ENCODE measurements around the gene TBX2. TPM values are rescaled to one million over a fixed set of nuclear protein-coding genes. Genes with fewer than 3 reads are reported as not detected.

The TBX2 gene
- total RNA-seq, 1 donor from 2014 or later, result 0.47 TPM

DNA sequence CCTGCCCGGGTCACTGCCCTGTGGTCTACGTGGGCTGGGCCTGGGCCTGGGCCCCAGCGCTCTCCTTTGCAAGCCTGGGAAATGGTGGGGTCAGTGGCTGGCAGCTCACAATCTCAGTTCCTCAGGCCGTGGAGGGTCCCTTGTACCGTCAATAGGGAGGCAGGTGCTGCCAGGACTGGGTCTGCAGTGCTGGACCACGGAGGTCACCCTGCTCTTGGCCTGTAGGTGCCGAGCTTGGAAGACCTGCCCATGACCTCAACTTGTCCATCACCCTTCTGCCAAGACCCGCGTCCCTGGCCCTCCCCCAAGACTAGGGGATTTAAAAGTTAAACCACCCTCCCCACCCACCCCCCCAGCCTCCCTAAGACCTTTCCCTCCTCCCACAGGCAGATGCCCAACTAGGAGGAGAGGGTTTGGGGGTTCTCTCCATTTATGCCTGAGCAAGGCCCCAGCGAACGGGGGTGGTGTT, 2.5 kb downstream of the TBX2 start:
- no peak for DNase-seq

DNA sequence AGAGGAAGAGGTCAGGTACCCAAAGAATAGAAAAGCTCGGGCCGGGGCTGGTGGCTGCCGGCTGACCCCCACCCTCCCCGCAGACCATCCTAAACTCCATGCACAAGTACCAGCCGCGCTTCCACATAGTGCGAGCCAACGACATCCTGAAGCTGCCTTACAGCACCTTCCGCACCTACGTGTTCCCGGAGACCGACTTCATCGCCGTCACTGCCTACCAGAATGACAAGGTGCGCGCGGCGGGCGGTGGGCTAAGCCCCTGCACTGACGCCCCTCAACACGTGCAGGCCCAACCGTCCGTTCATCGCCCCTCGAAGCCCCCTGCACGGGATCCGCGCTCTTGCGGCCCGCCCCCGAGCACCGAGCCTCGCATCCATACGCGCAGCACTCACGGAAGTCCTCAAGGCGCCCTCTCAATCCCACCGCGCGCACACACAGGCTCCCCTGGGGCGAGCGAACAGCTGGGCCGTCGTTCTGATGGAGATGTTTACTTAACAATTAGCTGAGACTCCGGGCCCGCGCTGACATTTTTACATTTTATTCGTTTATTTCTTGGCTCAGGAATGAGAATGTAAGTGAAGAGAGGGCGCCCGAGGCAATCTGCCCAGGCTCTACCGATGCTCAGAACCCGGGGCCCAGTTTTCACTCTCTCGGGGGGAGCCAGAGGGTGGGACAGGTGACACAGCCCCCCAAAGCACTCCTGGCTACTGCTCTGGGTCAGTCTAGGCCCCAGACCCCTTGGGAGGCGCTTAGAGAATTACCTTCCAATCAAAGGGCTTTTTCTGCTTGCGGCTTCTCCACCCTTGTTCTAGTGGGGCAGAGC, 3.5 kb downstream of the TBX2 start:
- DNase-seq, result no peak

DNA sequence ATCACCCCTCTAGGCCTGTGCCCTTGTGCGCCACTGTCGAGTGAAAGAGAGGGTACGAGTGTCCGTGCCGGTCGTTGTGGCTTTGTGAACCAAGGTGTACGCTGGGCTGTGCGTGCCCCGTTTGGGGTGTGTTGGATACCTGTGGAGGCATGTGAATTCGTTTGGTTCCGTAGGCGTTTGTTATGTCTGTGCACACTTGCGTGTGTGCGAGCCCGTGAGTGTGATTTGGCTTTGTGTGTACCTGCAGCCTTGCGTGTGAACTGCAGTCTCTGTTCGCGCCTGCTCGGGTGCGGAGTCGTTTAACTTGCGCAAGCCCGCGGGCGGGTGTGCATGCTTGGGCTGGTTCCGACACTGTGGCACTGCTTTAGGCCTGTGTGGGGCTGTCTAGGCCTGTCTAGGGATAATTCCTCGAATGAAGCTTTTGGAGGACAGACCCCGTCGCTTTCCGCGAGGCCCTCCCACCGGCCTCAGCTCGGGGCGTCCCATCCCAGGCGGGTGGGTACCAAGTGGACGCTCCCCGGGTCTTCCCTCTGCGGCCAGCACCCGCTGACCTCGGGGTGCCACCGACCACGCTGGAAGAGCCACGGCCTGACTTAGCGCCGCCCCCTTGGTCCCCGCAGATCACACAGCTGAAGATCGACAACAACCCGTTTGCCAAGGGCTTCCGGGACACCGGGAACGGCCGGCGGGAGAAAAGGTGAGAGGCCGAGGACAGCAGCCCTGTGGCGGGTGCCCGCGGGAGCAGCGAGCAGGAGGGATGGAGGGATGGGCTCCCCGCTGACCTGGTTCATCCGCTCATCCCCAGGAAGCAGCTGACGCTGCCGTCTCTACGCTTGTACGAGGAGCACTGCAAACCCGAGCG, 4.4 kb downstream of the TBX2 start:
- DNase-seq, result no peak

DNA sequence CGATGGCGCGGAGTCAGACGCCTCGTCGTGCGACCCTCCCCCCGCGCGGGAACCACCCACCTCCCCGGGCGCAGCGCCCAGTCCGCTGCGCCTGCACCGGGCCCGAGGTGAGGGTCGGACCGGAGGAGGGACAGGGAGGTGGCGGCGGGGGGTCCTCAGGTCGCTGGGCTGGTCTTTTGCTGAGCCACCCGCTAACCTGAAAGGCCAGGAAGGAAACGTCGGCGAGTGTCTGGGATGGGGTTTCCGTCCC, 4.9 kb downstream of the TBX2 start:
- no peak for DNase-seq

DNA sequence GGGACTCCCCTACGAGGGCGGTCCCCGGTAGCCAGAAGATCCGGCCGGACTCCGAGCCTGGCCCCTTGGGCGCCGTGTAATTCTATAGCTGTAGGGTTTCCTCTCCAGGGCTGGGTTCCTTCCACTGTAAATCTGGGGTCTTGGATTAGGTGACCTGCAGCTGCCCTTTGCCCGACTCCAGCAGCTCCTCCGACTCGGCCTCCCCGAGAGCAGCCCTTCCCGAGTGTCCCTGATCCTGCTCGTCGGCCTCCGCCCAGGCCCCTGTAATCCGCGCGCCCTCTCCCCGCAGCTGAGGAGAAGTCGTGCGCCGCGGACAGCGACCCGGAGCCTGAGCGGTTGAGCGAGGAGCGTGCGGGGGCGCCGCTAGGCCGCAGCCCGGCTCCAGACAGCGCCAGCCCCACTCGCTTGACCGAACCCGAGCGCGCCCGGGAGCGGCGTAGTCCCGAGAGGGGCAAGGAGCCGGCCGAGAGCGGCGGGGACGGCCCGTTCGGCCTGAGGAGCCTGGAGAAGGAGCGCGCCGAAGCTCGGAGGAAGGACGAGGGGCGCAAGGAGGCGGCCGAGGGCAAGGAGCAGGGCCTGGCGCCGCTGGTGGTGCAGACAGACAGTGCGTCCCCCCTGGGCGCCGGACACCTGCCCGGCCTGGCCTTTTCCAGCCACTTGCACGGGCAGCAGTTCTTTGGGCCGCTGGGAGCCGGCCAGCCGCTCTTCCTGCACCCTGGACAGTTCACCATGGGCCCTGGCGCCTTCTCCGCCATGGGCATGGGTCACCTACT, 5.5 kb downstream of the TBX2 start:
- DNase-seq, result no peak

DNA sequence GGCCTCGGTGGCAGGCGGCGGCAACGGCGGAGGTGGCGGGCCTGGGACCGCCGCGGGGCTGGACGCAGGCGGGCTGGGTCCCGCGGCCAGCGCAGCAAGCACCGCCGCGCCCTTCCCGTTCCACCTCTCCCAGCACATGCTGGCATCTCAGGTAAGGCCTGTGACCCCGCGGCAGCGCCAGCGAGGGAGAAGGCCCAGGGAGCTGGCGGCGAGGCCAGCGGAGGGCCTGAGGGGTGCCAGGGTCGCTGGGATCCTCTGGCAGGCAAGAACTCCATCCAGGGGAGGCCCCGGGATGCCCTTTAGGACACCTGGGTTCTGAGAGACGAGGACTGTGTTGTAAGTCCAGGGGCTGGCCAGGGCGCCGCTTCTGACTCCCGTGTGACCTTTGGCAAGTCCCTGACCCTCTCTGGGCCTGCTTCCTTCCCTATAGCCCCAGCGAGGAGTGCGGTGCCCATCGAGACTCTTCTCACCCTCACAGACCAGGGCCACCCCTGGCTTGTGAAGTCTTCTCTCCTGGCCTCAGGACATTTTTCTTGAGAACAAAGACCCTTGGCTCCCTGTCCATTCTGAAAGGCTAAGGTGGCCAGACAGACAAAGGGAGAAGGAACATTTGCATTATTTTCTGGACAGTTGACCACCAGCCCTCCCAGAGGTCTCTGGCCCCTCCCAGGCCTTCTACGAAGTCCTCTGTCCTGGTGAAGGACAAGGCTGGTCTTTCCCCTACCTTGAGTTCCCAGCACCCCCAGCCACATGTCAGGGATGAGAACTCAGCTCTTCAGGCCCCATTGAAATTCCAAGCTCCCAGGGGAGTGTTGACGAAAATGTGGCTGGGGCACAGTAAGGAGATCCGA, 6.3 kb downstream of the TBX2 start:
- DNase-seq, result no peak

DNA sequence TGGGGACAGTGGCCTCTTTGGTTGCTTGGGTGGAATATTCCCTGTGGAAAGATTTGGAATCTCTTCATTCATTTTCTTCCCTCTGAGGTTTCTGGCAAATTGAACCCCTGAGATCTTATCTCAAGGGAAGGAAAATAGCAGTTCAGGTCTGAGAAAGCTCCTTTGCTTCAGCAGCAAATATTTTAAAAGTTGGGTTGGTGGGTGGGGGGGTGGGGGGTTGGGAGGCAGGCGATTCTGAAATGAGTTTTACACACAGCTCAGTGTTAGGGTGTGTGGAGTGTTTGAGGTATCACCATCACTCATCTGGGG, 6.8 kb downstream of the TBX2 start:
- no peak for DNase-seq

DNA sequence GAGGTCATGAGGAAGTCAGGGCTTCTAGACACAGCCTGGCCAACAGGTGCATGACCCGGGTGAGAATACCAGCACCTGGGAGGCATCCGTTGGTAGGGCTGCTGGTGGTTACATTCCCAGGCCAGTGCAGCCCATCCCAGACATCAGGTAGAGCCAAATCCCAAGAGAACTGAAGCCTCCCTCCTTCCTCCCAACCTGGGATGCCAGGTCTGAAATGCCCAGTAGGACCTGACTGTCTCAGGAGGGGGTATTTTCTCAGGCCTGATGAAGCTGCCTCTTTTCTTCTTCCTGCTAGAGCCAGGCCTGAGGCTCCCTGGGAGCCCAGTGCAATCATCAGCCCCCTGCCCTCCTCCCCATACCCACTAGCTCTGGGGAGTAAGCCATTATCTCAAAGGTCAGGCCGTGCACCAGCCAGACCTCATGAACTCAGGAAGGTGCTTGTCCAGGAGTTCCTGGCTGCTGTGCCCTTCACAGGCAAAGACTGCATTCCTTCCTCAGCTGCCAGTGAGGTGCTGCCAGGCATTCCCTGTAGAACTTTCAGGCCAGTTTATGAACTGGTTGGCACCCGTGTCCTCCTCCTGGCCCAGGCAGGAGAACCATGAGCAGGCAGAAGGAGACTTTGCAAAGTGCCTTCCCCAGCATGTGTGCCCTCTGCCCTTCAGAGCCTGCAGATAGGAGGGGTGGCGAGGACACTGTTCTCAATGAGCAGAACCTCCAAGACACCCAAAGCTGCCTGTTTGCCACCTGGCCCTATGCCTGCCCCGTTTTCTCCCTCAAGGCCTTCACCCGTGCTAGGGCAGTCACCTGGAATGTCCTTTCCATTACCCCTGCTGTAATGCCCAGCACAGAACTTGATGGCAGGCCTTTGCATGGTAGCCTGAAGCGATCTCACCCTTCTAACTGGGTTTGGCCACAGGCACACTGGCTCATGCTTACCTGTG, 7.6 kb downstream of the TBX2 start:
- no peak for DNase-seq

DNA sequence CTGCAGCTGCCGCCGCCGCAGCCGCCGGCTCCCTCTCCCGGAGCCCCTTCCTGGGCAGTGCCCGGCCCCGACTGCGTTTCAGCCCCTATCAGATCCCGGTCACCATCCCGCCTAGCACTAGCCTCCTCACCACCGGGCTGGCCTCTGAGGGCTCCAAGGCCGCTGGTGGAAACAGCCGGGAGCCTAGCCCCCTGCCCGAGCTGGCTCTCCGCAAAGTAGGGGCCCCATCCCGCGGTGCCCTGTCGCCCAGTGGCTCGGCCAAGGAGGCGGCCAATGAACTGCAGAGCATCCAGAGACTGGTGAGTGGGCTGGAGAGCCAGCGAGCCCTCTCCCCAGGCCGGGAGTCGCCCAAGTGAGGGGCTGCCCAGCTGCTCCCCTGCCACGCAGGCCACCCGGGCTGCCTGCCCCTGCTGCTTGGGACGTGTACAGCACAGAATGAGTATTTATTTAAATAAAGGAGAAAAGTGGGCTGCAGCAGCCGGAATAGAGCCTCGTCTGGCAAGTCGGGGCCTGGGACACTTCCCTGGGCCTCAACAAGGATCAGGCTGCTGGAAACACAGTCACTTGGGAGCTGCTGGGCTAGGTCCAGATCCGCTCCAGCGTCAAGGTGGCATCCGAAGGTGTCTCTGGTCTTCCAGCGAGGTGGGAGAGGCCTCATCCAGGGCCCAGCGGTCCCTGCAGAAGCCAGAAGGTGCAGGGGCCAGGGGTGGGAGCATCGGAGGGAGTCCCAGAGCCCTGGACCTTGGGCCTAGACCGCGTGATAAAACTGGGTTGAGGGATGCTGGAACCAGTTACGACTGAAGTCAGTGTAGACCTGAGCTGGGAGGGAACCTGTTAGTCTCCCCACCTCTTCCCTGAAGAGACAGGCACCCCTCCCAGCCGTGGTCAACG, 8.8 kb downstream of the TBX2 start:
- no peak for DNase-seq

DNA sequence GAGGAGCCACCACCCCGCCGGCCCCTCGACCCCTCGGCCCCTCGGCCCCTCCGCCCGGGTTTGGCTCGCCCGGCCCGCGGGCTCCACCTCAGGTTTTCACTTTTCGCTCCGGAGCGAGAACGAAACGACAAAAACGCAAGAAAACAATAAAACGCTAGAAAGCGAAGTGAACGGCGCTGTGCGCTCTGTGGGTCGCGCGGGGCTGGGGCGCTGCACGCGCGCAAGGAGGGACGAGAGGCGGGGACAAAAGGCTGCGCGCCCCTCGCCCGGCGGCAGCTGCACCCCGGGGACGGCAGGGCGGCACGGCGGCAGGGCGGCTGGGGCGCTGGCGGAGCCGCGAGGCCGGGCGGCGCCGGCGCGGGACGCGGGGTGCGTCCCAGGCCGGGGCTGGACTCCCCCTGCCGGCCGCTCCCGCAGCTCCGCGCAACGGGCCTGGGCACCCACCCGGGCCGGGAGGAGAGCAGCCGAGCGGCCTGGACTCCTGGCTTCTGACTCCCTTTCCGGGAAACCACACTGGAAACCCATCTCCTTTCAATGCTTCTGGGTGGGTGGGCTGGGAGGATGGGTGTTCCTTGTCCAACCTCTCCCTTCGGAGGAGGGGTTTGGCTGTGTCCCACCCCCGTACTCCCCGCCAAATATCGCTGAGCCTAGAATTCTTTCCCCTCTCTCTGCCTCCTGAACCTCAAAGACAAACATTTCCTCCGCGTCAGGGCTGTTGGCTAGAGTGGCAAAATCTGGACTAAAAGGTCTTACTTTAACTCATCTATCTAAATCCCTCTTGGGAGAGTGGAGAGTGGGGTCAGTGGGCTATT, 9.9 kb downstream of the TBX2 start:
- no peak for DNase-seq

DNA sequence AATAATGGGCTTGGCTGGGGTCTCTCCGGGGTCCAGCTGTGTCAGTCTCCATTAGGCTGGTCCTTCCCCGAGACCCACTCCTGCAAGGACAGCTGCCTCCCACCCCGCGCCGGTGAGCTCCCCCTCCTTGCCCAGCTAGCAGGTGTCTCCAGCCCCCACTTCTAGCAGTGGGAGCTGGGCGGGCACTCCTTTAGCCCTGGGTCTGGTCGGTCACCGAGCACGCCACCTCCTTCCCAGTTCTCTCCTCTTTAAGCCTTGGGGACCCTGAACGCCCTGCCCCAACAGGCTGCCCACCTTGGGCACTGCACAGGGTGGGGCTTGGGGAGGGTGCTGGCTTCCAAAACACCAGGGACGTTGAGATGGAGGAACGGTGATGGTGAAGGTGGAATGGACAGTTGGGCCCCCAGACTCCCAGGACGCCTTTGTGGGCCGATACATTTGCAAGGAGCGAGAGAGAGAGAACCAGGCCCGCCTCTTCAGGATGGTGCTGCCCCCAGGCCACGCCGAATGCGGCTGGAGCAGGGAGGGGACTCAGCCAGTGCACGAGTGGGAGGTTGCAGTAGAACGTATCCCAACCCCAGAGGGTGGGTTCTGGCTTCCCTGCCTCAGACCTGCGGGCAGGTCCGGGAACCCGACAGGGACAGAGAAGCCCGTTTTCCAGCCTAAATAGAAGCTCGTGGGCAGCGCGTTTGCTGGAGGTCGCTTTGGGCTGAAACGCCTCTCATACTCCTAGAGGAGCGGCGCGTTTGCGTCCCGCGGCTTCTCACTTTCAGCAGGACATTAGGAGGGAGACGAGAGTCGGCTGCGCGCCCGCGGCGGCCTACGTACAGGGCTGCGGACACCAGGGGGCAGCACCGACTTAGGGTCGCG, 10.7 kb downstream of the TBX2 start:
- DNase-seq, result no peak

DNA sequence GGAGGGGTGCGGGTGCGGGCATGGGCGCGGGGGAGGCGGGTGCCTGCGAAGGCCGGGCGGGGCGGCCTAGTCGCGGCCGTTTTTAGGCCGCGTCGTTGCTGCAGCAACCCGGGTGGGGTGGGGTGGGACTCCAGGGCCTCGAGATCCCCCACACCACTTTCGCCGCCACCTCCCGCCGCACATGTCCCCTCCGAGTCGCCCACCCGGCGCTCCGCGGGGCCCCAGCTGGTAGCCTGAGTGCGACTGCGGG, 11.3 kb downstream of the TBX2 start:
- no peak for DNase-seq

DNA sequence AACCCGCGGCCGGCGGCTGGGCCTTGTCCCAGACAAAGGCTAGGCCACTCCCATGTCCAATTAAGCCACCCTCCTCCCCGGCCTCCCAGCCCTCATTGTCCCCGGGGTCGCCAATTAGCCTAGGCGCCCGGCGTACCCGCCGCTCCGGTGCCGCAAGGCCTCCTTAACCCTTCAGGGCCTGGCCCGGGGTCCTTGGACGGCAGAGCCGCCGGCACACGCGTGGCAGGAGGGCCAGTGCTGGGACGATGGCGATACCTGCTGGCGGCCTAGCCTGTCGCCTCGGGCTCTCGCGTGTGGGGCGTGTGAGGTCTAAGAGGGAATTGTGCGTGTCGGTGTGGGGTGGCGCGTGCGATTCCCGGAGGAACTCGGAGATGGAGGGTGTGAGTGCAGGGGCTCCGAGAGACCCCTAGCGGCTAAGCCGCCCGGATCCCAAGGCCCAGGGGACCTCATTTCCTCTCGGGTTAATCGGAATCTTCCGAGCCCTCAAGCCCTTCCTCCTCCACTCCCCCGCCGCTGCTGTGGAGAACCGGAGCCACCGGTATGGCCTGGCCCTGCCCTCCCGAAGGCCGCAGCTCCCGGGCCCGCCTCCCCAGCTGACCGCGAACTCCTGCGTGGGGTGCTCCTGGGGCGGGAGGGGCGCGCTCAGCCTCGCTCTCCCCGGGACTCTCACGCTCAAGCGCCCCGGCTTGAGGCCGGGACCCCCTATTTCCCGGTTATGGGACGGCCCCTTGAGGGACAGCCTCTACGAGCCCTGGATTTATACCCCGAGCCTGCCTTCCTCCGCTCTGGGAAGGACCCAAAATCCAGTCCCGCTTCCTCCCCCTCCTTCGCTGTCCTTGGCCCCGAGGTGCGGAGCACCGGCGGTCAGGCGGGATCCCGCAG, 11.9 kb downstream of the TBX2 start:
- DNase-seq, result no peak

DNA sequence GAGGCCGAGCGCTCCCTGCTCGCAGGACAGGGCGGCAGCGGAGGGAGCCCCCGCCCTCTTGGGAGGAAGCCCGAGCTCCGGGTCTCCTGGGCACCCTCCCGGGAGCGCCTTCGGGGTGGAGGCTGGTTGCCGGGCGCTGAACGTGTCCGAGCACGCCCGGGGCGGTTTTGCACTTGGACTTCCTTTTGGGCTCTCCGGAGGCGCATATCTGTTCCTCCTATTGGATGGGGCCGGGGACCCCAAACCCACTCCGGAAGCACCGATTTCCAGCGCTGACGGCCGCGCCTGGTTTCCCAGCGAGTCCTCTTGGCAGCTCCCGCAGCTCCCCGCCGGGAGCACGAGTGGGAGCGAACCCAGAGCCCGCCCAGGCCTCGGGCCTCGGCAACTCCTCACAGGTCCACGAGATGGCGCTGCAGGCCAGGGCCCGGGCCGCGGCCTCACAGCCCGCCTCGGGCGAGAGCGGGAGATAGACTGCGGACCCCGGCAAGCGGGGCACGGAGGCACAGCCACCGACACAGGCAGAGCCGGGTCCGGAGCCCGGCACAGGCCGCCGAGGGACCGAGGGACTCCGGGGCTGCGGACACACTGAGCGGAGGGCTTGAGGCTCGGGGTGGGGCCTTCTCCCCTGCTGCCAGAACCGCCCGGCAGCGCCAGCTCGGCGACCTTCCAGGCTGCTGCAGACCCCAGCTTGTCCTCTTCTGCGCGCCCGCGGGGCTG, 12.7 kb downstream of the TBX2 start:
- peak; percentile 67 for DNase-seq

DNA sequence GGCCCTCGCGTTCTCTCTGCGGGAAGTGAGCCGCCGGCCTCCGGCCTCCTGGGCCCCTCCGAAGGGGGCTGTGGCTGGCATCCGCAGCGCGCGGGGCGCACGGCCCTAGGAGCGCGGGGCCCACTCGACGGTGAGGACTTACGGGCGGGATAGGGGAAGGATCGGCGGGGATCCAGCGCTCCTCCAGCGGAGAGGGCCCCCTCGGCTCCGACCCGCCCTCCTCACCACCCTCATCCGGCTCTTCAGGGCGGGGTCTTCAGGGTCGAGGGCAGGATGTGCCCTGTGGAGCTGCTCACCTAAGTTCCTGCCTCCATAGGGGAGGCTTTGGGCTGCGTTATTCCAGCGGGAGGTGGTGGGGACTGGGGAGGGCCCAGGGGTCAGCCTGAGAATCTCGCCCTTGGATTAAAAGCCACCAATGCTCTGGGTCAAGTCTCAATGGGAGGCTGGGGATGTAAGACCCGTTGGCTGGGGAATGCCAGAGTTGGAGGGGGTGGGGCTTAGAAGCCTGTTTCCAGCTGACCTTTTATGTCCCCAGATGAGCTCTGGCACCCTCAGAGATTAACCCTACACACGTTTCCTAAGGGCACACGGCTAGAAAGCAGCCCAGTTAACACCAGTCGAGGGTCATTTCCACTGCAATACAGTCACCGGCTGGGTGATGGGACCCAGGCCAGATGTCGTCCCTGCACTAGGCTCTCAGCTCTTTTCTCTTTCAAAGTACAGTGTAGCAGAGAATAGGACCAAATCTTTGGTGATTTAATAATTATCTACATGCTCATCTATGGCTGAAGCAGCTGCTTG, 13.4 kb downstream of the TBX2 start:
- no peak for DNase-seq

DNA sequence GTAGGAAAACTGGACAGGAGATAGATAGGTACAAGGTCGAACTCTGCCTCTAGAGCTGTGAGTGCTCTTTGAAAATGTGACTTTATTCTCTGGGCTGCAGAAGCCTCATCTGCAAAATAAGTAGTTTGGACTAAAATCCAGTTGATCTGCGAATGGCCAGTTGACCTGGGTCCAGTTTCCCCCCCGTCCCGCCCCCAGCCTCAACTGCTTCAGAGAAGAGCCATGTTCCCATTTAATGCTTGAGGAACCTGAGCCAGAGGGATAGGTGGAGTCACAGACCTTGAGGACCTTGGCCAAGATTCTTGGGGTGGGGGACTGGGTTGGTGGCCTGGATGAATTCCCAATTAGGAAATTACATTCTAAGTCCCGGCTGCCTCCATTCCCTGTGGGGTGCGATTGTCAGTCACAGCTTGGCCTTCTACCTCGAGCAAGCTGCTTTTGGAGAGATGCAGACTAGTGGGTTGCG, 14.1 kb downstream of the TBX2 start:
- no peak for DNase-seq
